K562 (cell line): ENCODE measurements around the gene HDAC3.

Source experiments
- RBM14 ChIP-seq: fragments of 200-400 bp; formaldehyde crosslinking; IDR thresholded peaks from 2 replicates; pipeline ENCODE4 v1.6.1; 2018; ENCODE audit warnings: low read depth, mild to moderate bottlenecking, low read length, moderate library complexity, borderline replicate concordance; ENCODE audit not compliant: insufficient read depth
- SMC3 ChIP-seq: conservative IDR thresholded peaks from 2 replicates; pipeline ENCODE4 v1.6.1; 2011; ENCODE audit warnings: low read depth, low read length, improper control_type of control experiment; ENCODE audit not compliant: insufficient read depth
- TRIM28 ChIP-seq: fragments of 450-650 bp; IDR thresholded peaks from 2 replicates; pipeline ENCODE4 v1.6.1; 2017

DNA sequence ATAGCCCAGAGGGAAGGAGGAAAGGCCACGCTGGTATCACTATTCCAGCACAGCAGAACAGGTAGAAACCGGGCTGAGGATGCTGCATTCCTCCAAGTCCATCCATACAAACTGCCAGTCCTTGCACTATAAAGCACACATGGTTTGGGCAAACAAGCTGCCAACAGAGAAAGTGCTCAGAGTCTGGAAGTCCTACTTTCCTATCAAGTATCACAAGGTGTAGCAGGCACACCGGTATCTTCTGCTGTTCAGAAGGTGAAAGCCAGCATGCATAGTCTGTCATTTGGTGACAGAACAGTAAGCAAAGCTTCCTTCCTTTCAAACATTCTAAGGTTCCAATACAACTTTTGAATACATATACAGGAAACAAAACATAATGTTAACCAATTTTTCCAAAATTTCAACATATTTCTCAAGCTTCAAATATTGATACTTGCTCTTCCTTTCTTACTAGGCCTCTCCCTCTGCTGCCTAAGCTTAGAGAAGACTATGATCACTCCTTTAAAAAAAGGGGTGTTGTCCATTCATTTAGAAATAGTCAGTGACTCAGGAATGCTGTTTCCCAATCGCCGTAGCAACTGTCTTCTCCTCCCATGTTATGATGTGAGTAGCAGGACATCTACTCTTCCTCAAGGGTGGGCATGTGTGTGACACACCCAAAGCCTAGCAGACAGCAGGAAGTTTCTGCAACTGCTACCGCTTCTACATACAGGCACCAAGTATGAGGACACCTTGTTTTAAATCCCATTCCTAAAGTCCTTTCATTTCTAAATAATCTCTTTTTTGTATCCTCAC lies 32.5 kb downstream of the HDAC3 start:
- no peak for TF ChIP-seq SMC3
- no peak for TF ChIP-seq RBM14
- TF ChIP-seq TRIM28, result no peak
